Type B pancreatic cell (in vitro differentiated cells): ENCODE data around the gene MXI1. TPM values are rescaled to one million over a fixed set of nuclear protein-coding genes. Genes with fewer than 3 reads are reported as not detected.

Experiments
- DNase-seq: peaks from one replicate; pipeline ENCODE4 v3.0.0; 2021; ENCODE audit warnings: mixed read lengths; ENCODE audit not compliant: unreplicated experiment; ENCODE audit errors: extremely low spot score
- H3K27ac Mint-ChIP-seq: 2 replicates; pipeline ENCODE4 v1.8.0; 2021; ENCODE audit warnings: mild to moderate bottlenecking, mixed read lengths
- H3K27me3 Mint-ChIP-seq: 2 replicates; pipeline ENCODE4 v1.8.0; 2021; ENCODE audit warnings: mixed read lengths
- H3K36me3 Mint-ChIP-seq: 2 replicates; pipeline ENCODE4 v1.8.0; 2021; ENCODE audit warnings: mixed read lengths
- H3K4me1 Mint-ChIP-seq: one replicate; pipeline ENCODE4 v1.8.0; 2021; ENCODE audit warnings: mixed read lengths; ENCODE audit not compliant: unreplicated experiment
- H3K4me3 Mint-ChIP-seq: 2 replicates; pipeline ENCODE4 v1.8.0; 2021; ENCODE audit warnings: mild to moderate bottlenecking, mixed read lengths
- H3K9me3 Mint-ChIP-seq: 2 replicates; pipeline ENCODE4 v1.8.0; 2021; ENCODE audit warnings: mixed read lengths
- total RNA-seq: library from RNA; stranded (reverse); gene quantifications from 2 replicates; pipeline ENCODE4 v1.2.1, GENCODE V29; 2021; ENCODE audit warnings: low replicate concordance
- TF ChIP-seq, protein P1 (sequence below): fragments of 200-600 bp; sonication (generic); conservative IDR thresholded peaks from 2 replicates; pipeline ENCODE4 v1.5.0; 2021; ENCODE audit warnings: antibody characterized with exemption, mild to moderate bottlenecking

Gene MXI1
- total RNA-seq, 1 donor from 2014 or later = 34.7 TPM

- H3K9me3 Mint-ChIP-seq = no peaks in the 10 kb centered on the region
- peaks cover 41% of the 10 kb centered on the region for H3K4me1 Mint-ChIP-seq
- no peak for DNase-seq
- H3K36me3 Mint-ChIP-seq = peaks cover 3% of the 10 kb centered on the region
- no peak overlapping the region for H3K27ac Mint-ChIP-seq
- TF ChIP-seq, protein P1, sequence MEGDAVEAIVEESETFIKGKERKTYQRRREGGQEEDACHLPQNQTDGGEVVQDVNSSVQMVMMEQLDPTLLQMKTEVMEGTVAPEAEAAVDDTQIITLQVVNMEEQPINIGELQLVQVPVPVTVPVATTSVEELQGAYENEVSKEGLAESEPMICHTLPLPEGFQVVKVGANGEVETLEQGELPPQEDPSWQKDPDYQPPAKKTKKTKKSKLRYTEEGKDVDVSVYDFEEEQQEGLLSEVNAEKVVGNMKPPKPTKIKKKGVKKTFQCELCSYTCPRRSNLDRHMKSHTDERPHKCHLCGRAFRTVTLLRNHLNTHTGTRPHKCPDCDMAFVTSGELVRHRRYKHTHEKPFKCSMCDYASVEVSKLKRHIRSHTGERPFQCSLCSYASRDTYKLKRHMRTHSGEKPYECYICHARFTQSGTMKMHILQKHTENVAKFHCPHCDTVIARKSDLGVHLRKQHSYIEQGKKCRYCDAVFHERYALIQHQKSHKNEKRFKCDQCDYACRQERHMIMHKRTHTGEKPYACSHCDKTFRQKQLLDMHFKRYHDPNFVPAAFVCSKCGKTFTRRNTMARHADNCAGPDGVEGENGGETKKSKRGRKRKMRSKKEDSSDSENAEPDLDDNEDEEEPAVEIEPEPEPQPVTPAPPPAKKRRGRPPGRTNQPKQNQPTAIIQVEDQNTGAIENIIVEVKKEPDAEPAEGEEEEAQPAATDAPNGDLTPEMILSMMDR = no peak
- no peak overlapping the region for H3K4me3 Mint-ChIP-seq
- no peaks in the 10 kb centered on the region for H3K27me3 Mint-ChIP-seq
Observed at GRCh38 chr10:110276603-110277002, 69.2 kb downstream of the MXI1 start.

DNA sequence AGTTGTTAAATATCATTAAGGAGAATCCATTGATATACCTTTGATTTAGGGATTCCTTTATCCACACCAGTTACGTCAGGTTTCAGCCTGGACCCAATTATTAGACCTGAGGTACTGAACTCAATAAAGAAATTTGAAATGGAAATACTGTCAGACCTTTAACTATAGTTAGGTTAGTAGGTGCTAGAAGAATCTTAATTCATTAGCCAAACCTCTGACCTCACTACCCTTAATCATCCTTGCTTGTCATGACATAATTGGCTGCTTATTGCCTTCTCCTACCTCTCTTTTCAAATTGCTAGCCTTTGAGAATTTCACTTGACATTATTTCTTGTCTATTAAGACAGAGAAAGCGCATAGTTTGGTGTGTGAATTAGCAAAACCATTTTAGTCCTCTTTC lies 70.2 kb downstream of the MXI1 start:
- Mint-ChIP-seq H3K9me3 (no peaks in the 10 kb centered on the region), H3K27ac (no peak overlapping the region), H3K4me3 (no peak overlapping the region), H3K4me1 (peaks cover 41% of the 10 kb centered on the region), H3K36me3 (peaks cover 3% of the 10 kb centered on the region), H3K27me3 (no peaks in the 10 kb centered on the region)
- TF ChIP-seq, protein P1 = no peak
- DNase-seq = no peak

DNA sequence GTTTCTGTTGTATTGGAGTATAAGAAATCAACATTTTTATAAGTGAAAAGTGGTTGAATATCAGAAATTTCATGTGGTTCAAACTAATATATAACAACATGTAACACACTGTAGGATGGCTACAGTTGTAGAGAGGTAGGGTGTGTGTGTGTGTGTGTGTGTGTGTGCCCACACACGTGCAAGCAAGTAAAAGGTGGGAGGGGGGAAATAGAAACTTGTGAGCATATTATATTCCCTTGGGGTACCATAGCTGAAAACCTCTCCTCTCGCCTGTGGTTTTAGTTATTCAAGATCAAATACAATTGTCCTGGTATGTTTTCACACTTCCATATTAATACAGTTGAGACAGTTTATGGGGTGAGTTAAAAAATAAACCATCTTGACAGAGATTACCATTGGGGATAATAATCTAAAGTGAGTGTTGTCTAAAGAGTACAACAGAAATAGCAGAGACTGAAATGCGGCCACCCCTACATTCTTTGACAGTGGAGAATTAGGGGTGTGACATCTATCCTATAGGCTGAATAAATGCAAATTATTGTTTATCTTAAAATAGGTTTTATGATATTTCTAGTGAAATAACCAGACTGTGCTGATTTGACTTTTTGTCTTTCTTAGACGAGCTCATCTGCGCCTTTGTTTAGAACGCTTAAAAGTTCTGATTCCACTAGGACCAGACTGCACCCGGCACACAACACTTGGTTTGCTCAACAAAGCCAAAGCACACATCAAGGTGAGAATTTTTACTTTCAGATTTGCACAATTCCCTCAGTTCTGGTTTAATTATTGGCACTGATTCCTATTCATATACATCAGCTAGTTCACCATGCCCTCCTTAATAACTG lies 71.4 kb downstream of the MXI1 start:
- Mint-ChIP-seq H3K4me3 (no peak overlapping the region), H3K4me1 (peaks cover 36% of the 10 kb centered on the region), H3K9me3 (no peaks in the 10 kb centered on the region), H3K36me3 (peaks cover 3% of the 10 kb centered on the region), H3K27ac (no peak overlapping the region), H3K27me3 (no peaks in the 10 kb centered on the region)
- TF ChIP-seq, protein P1 = no peak
- DNase-seq = no peak

GRCh38 chr10:110279407-110279986 lies 72.1 kb downstream of the MXI1 start:
- Mint-ChIP-seq H3K27ac (no peak overlapping the region), H3K27me3 (no peaks in the 10 kb centered on the region), H3K36me3 (peaks cover 3% of the 10 kb centered on the region), H3K4me1 (peaks cover 29% of the 10 kb centered on the region), H3K9me3 (no peaks in the 10 kb centered on the region), H3K4me3 (no peak overlapping the region)
- TF ChIP-seq, protein P1 = peak; percentile 82
- DNase-seq = no peak

DNA sequence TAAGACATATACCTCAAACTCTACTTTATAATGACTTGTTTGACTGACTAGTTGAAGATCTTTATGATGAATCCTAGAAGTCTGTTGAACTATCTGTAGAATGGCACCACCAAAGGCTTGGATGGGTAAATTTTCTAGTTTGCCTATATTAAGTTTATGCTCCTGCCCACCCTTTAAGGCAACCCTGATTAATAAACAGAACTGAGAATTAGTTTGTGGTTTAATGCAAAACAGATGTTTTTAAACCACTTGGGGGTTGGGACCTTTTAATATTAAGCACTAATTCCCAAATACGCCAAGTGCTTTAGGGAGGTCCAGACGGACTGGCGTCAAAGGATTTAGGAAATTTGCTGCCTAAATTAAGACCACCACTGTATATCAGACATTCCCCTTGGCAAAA lies 76.9 kb downstream of the MXI1 start:
- DNase-seq = no peak
- no peaks in the 10 kb centered on the region for H3K9me3 Mint-ChIP-seq
- TF ChIP-seq, protein P1 = no peak
- H3K27ac Mint-ChIP-seq = no peak overlapping the region
- H3K27me3 Mint-ChIP-seq = no peaks in the 10 kb centered on the region
- H3K4me3 Mint-ChIP-seq = no peak overlapping the region
- H3K4me1 Mint-ChIP-seq = peaks cover 2% of the 10 kb centered on the region
- peaks cover 8% of the 10 kb centered on the region for H3K36me3 Mint-ChIP-seq
